Endothelial cell of hepatic sinusoid (primary cell): ENCODE data around the gene ADARB2.

Experiments used
- in situ Hi-C: cut with HindIII; loops from 2 replicates; pipeline ENCODE4 v1.10.0; 2017; ENCODE audit warnings: low sequenced_read_pairs

The ADARB2 gene

GRCh38 chr10:1316121-1316808 lies 421.1 kb downstream of the ADARB2 start:
- in situ Hi-C loops = loop anchor here (10.0 kb wide), 1 partner anchor 839 kb away; no protein-coding TSS in a partner anchor

- in situ Hi-C loops = loop anchor here (10.0 kb wide), 1 partner anchor 840 kb away; no protein-coding TSS in a partner anchor
These were observed 422.1 kb downstream of the ADARB2 start for GRCh38 chr10:1315178-1315577.

GRCh38 chr10:1311726-1312125 lies 425.6 kb downstream of the ADARB2 start:
- in situ Hi-C loops = loop anchor here (10.0 kb wide), 1 partner anchor 843 kb away; no protein-coding TSS in a partner anchor

- in situ Hi-C loops = loop anchor here (10.0 kb wide), 1 partner anchor 844 kb away; no protein-coding TSS in a partner anchor
These were observed 427.0 kb downstream of the ADARB2 start for GRCh38 chr10:1310271-1310789.

- in situ Hi-C loops = loop anchor here (10.0 kb wide), 1 partner anchor 845 kb away; no protein-coding TSS in a partner anchor
These were observed 427.6 kb downstream of the ADARB2 start for GRCh38 chr10:1309617-1310270.

- in situ Hi-C loops = no loop called here
These were observed 428.2 kb downstream of the ADARB2 start for GRCh38 chr10:1308962-1309616.

- in situ Hi-C loops = no loop called here
These were observed 429.0 kb downstream of the ADARB2 start for GRCh38 chr10:1308173-1308961.

GRCh38 chr10:1301143-1301542 lies 436.2 kb downstream of the ADARB2 start:
- in situ Hi-C loops = no loop called here

- in situ Hi-C loops = no loop called here
These were observed 437.1 kb downstream of the ADARB2 start for GRCh38 chr10:1300218-1300617.

- in situ Hi-C loops = loop anchor here (10.0 kb wide), 1 partner anchor 226 kb away; no protein-coding TSS in a partner anchor
These were observed 438.1 kb downstream of the ADARB2 start for GRCh38 chr10:1299041-1299726.

- in situ Hi-C loops = loop anchor here (10.0 kb wide), 1 partner anchor 227 kb away; no protein-coding TSS in a partner anchor
These were observed 439.6 kb downstream of the ADARB2 start for GRCh38 chr10:1297566-1298301.

- in situ Hi-C loops = loop anchor here (10.0 kb wide), 1 partner anchor 229 kb away; no protein-coding TSS in a partner anchor
These were observed 441.4 kb downstream of the ADARB2 start for GRCh38 chr10:1295756-1296480.

- in situ Hi-C loops = loop anchor here (10.0 kb wide), 1 partner anchor 230 kb away; no protein-coding TSS in a partner anchor
These were observed 442.6 kb downstream of the ADARB2 start for GRCh38 chr10:1294748-1295147.

- in situ Hi-C loops = loop anchor here (10.0 kb wide), 1 partner anchor 231 kb away; no protein-coding TSS in a partner anchor
These were observed 443.5 kb downstream of the ADARB2 start for GRCh38 chr10:1293636-1294435.

GRCh38 chr10:1293157-1293556 lies 444.2 kb downstream of the ADARB2 start:
- in situ Hi-C loops = loop anchor here (10.0 kb wide), 1 partner anchor 232 kb away; no protein-coding TSS in a partner anchor

- in situ Hi-C loops = loop anchor here (10.0 kb wide), 1 partner anchor 232 kb away; no protein-coding TSS in a partner anchor
These were observed 444.7 kb downstream of the ADARB2 start for GRCh38 chr10:1292611-1293031.
